ENCODE results near the gene GRIK4. TPM values are rescaled to one million over a fixed set of nuclear protein-coding genes. Genes with fewer than 3 reads are reported as not detected.

The GRIK4 gene
- total RNA-seq, 3 donors from 2014 or later (not counting 1 experiment from before 2014, with no cell fraction given), result 2.2 to 32.3 (median 21.9) TPM

GRCh38 chr11:120792306-120792705, 280.8 kb downstream of the GRIK4 start:
- intact Hi-C loops (cut with micrococcal nuclease), result loop anchor here (10.0 kb wide), 1 partner anchor 108 kb away; no protein-coding TSS in a partner anchor
- no peaks in the 10 kb centered on the region for H3K36me3 ChIP-seq (ENCODE audit: control insufficient read depth, insufficient read depth, low read length)
- Mint-ChIP-seq H3K4me1 (peaks cover 0 to 10% of the 10 kb centered on the region in 2 donors), H3K27me3 (ENCODE audit: low read depth in 2 of 2) (no peaks in the 10 kb centered on the region), H3K9me3 (no peaks in the 10 kb centered on the region), H3K36me3 (no peaks in the 10 kb centered on the region), H3K27ac (no peak overlapping the region), H3K4me3 (no peak overlapping the region)
- peaks cover 12% of the 10 kb centered on the region for H3K27me3 ChIP-seq (ENCODE audit: control insufficient read depth, insufficient read depth, low read length)
- no peak overlapping the region for H3K4me3 ChIP-seq (ENCODE audit: low read length)
- 85% methylated on average over 7 of the region's 7 CpGs for WGBS (ENCODE audit: insufficient coverage)
- peaks cover 36% of the 10 kb centered on the region for H3K4me1 ChIP-seq (ENCODE audit: control insufficient read depth, insufficient read depth, low read length)
- ATAC-seq (no peak), DNase-seq (no peak)
- H3K27ac ChIP-seq (ENCODE audit: low read length), result no peak overlapping the region
- no peak for TF ChIP-seq CTCF (IDR thresholded peaks at IDR 0.05)
- peaks cover 3% of the 10 kb centered on the region for H3K9me3 ChIP-seq (ENCODE audit: control insufficient read depth, insufficient read depth, low read length)

GRCh38 chr11:120793150-120793549, 281.6 kb downstream of the GRIK4 start:
- no peak overlapping the region for H3K4me3 Mint-ChIP-seq
- H3K27ac Mint-ChIP-seq, result no peak overlapping the region
- 88% methylated on average over 5 of the region's 5 CpGs for WGBS (ENCODE audit: insufficient coverage)
- no peak overlapping the region for H3K4me3 ChIP-seq (ENCODE audit: low read length)
- H3K4me1 ChIP-seq (ENCODE audit: control insufficient read depth, insufficient read depth, low read length), result peaks cover 36% of the 10 kb centered on the region
- intact Hi-C loops (cut with micrococcal nuclease), result loop anchor here (10.0 kb wide), 1 partner anchor 108 kb away; no protein-coding TSS in a partner anchor
- no peaks in the 10 kb centered on the region for H3K27me3 Mint-ChIP-seq (ENCODE audit: low read depth in 2 of 2)
- H3K27ac ChIP-seq (ENCODE audit: low read length), result peak overlapping the region; percentile 73
- H3K27me3 ChIP-seq (ENCODE audit: control insufficient read depth, insufficient read depth, low read length), result peaks cover 12% of the 10 kb centered on the region
- H3K9me3 ChIP-seq (ENCODE audit: control insufficient read depth, insufficient read depth, low read length), result peaks cover 3% of the 10 kb centered on the region
- no peaks in the 10 kb centered on the region for H3K36me3 ChIP-seq (ENCODE audit: control insufficient read depth, insufficient read depth, low read length)
- ATAC-seq (no peak), DNase-seq (no peak)
- peaks cover 0 to 10% of the 10 kb centered on the region in 2 donors for H3K4me1 Mint-ChIP-seq
- H3K9me3 Mint-ChIP-seq, result no peaks in the 10 kb centered on the region
- H3K36me3 Mint-ChIP-seq, result no peaks in the 10 kb centered on the region
- no peak for TF ChIP-seq CTCF (IDR thresholded peaks at IDR 0.05)

- H3K27me3 ChIP-seq (ENCODE audit: control insufficient read depth, insufficient read depth, low read length), result peaks cover 12% of the 10 kb centered on the region
- H3K4me3 ChIP-seq (ENCODE audit: low read length), result peak overlapping the region; percentile 37
- TF ChIP-seq CTCF (IDR thresholded peaks at IDR 0.05), result no peak
- ATAC-seq, result peak; percentile 51 to 74 (median 55)
- H3K9me3 ChIP-seq (ENCODE audit: control insufficient read depth, insufficient read depth, low read length), result peaks cover 3% of the 10 kb centered on the region
- no peaks in the 10 kb centered on the region for H3K27me3 Mint-ChIP-seq (ENCODE audit: low read depth in 2 of 2)
- H3K27ac Mint-ChIP-seq, result no peak overlapping the region
- WGBS (ENCODE audit: insufficient coverage), result 17% methylated on average over 11 of the region's 14 CpGs
- H3K9me3 Mint-ChIP-seq, result no peaks in the 10 kb centered on the region
- H3K4me1 Mint-ChIP-seq, result peaks cover 0 to 14% of the 10 kb centered on the region in 2 donors
- no peaks in the 10 kb centered on the region for H3K36me3 Mint-ChIP-seq
- intact Hi-C loops (cut with micrococcal nuclease), result loop anchor here (1.0 to 10.0 kb wide), 2 partner anchors 109 to 114 kb away; no protein-coding TSS in a partner anchor
- DNase-seq, result peak; percentile 8 to 44
- no peak overlapping the region for H3K4me3 Mint-ChIP-seq
- H3K27ac ChIP-seq (ENCODE audit: low read length), result peak overlapping the region; percentile 73
- no peaks in the 10 kb centered on the region for H3K36me3 ChIP-seq (ENCODE audit: control insufficient read depth, insufficient read depth, low read length)
- H3K4me1 ChIP-seq (ENCODE audit: control insufficient read depth, insufficient read depth, low read length), result peaks cover 36% of the 10 kb centered on the region
Measured at GRCh38 chr11:120793806-120794479, 282.4 kb downstream of the GRIK4 start.

Measured in natural killer cell (primary cell).